HG03571 (cell line): ENCODE results near the gene MEOX1.
"Not testable (repeated sequence)": the region's sequence is repeated elsewhere in the genome, so short reads cannot be mapped to it uniquely, and the experiment has no call there.

Experiments used
- ATAC-seq: cut with Tn5 transposase; IDR thresholded peaks from one replicate; pipeline ENCODE4 v1.9.1; 2021; ENCODE audit not compliant: unreplicated experiment

MEOX1 gene

DNA sequence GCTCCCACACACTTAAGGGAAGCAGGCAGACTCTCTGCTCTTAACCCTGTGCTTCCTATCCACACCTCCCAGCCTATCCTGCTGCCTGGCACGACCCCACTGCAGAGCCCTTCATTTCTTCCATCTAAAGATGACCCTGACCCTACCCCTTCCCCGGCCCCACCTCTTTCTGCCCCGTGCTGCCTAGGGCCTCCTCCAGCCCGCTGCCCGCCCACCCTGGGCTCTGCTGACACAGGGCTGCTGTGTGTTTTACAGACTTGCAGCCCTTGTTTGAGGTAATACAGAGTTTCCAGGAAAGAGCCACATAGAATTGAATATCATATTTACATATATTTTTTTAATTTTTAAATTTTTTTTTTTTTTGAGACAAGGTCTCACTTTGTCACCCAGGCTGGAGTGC lies 42.0 kb downstream of the MEOX1 start:
- ATAC-seq: no peak

DNA sequence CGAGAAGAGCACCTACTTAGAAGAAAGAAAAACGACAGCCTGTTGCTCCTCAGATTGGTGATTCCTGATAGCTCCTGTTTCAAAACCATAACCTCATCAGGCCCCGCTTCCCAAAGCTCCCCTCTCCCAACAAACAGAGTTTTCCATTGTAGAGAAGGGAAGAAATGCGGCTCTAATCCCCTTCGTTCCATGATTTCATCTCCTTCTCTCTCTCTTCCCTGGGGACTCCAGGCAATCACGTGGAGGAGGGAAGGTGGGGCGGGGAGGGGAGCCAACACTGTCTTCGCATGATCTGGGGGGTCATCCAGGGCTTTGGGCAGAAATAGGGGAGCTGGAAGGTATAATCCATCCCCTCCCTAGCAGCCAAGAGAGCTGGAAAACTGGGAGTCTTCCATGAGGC lies 43.4 kb downstream of the MEOX1 start:
- no peak for ATAC-seq

DNA sequence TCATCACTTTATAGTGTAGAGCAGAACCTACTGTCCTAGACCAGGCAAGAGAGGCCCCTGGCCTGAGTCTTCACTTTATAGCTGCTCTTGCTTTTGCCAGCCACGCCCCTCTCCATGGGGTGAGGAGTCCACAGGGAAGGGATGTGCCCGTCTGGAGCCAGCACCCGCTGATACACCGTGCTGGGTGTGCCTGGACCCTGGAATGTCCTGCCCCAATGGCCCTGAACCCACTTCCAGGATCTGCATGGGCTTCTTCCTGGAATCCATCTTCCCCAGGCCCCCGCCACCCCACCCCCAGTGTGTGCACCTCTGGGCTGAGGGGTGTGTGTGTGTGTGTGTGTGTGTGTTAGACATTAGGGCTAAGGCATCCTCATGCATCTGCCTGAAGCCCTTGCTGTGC lies 44.9 kb downstream of the MEOX1 start:
- no peak for ATAC-seq

DNA sequence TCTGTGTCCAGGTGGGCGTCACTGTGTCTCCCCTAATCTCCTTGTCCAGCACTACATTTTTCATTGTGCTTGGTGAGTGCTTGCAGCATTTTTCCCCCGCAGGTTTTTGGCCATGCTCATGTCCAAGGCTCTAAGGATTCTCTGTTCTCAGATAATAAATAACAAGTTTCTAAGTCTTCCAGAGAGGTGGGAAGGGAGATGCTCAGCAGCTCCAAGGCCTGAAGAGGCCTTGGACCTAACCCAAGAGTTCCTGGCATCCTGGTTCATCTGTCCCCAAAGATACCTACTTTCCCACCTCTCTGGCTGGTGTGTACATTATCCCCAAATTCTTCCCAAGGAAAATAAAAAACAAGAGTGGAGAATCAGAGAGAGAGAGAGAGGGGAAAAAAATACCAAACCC lies 45.3 kb downstream of the MEOX1 start:
- ATAC-seq: no peak

DNA sequence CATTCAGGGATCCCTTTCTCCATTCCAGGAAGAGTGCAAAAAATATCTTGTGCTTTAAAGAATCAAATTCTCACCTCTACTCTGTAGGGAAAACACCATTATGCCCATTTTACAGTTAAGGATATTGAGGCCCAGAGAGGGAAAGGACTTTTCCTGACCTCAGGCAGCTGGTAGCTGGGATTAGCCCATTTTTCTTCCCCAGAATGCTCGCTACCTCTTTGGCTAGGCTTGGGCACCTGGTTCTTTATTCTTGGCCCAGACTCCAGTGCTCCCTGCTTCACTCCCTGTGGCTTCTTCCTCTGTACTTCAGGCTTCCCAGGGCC lies 45.7 kb downstream of the MEOX1 start:
- no peak for ATAC-seq

DNA sequence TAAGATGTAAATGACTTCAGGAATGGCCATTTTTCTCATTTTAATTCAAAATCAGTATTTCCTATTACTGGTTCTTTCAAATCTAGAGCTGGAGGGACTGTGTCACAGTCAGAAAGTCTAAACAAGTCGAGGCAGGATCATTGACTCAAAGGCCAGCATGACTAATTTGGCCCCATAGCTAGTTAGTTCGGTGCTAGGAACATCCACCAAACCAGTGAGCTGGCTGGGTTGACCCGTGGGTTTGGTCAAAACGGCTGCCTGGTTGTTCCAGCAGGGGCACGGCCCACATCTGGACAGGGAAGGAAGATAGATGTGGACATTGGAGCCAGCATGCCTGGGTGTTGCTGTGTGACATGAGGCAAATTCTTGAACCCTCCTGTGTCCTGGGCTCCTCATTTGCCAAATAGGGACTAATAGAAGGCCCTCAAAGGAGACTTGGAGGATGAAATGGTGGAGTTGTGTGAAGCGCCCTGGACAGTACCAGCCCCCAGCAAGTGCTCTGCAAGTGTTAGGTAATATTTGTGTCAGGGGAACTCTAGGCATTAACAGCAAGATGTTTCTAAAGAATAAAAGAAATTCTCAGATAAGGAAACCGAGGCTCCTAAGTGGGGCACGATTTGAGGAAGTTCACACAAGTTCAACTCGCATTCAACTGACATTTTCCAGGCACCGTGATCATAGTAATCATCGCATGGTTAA lies 46.2 kb downstream of the MEOX1 start:
- ATAC-seq: no peak

DNA sequence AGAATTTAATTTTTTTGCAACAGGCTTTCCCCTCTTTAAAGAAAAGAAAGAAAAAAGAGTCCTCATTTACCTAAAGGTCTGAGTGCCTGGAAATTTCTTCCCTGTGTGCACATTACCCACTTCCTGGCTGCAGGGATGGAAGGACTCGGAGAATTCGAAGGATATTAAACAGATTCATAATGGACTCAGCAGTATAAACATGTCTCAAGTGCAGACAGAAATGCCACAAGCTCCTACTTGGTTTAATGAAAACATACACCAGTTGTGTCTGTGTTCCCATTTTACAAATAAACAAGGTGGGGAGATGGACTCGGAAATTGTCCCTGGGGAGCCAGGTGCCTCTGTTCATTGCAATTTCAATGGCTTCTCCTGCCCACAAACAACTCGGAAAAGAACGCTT lies 47.2 kb downstream of the MEOX1 start:
- ATAC-seq: no peak

DNA sequence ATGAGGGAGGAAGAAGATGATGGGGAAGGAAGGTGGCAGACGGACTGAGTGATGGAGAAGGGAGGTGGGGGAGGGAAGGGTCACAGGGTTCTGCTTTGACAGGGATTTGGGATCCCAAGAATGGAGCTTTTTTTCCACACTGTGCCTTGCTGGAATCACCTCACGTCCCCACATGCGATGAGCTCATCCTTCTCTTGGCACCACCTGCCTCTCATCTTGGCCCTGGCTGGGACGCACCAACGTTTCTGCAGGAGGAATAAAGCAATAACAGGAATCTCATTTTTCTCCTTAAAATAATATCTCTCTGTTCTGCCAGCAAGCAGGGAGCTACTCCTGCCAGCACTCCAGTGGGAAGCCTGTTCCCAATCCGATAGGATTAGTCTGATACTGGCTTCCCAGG lies 47.8 kb downstream of the MEOX1 start:
- no peak for ATAC-seq

DNA sequence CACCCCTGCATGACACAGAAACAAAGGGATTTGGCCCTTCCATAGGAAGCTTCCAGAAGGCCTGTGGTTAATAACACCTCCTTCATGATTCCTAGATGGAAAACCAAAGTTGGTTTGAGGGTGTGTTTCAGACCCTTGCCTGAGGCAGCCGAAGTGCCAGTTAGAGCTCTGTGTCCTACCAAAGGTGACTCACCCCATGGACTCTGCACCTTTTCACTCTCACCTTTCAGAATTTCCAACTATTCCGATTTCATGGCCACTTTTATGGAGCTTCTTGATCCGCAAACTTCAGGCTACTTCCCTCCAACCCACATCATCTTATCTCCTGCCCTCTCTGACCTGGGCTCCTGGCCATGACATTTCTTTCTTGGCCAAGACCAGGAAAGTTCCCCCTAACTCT lies 49.2 kb downstream of the MEOX1 start:
- ATAC-seq: no peak

DNA sequence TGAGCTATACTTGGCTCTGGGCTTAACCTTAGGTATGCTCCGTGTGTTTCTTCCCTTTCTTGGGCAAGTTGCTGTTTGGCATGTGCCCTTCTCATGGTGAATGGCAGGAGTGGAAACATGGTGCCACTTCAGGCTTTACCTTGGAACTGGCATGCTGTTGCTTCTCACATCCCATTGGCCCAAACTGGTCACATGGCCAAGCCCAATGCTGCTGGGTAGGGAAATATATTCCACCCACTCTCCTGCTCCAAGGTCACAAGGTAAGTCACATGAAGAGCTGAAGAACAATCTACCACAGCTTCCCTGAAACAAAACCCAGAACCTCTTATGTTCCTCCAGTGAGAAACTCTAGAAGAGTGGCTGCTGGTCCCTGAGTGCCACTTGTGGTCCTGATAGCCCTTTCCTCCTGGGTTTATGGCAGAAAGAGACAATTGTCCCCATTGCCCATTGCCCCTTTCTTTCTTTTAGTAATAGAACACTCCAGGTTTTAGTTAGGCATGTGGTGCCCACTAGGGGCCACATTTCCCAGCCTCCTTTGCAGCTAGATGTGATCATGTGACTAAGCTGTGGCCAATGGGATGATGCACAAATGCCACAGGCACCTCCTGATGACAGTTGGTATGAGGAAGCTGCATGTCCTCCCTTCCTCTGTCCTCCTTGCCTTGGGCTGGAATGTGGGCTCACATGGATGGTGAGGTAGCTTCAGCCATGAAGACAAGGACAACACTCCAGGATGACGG lies 50.3 kb downstream of the MEOX1 start:
- ATAC-seq: no peak

DNA sequence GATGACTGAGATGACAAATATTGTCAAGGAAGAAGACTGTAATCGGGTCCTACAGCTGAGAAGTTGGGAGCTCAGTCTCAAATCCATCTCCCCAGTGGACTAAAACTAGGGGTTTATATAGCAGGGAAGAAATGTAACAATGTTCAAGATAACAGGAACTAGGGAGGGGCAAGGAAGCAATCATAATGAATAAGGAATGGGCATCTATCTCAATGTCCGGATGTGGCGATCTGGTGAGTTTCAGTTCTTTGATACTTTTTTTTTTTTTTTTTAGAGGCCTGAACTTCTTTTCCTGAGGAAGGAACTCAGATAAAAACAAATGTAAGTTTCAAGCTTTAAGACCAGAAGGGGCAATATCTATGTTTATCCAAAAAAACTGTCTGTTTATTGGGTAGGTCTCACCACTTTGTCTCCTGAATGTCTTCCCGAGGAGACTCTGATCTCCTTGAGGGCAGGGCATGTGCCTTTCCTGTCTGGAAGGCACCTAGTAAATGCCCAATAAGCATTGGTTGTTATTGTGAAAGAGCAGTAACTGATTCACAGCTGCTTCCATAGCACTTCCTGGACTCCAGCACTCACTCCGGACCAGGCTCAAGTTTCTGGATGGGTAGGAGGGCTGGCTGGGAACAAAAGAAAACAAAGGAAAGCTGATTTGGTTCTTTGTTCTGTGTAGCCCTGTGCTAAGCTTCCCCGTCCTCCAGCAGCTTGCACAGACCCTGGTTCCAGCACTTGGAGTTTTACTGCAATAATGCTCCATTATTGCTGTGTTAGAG lies 51.9 kb downstream of the MEOX1 start:
- no peak for ATAC-seq

DNA sequence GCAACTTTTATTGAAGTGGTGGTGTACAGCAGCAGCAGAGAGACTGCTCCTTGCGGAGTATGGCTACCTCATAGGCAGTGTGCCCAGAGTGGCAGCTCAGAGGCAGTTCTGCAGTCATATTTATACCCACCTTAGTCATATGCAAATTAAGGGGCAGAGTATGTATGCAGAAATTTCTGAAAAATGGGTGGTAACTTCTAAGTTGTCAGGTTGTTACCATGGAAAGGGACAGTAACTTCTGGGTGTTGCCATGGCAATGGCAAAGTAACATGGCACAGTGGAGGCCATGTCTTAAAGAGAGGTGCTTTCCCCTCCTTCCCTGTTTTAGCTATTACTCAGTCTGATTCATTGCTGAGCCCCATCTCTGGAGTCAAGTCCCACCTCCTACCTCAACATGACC lies 53.4 kb downstream of the MEOX1 start:
- no peak for ATAC-seq

DNA sequence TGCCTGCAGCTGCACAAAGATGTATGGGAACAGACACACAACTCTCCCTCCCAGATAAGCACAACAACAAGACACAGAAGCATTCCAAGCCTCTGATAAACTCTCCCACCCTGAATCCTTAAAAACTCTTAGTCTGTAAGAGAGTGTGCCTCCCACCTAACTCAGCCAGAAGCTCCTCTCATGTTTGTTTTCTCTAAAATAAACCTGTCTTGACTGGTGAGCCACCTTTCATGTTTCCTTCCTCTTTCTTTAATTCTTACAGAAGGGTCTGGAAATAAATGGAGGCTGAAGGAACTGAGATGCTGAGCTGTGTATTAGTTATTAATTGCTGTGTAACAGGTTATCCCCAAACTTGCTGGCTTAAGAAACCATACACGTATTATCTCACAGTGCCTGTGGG lies 57.2 kb downstream of the MEOX1 start:
- ATAC-seq: no peak

DNA sequence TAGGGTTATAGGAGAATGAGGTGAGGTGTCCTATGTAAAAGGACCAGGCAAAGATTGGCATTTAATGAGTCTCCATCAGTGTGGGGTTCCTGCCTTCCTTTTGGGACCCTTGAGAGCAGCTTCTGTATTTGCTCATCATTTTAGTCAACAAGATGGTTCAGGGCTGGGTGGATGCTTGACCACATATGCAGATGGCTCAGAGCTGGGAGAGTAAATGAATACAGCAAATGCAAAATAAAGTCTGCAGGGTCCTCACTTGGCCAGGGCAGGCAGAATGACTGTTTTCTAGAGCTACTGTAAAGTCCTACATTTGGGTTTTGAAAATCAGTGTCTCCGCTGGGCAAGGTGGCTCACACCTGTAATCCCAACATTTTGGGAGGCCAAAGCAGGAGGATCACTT lies 58.4 kb downstream of the MEOX1 start:
- ATAC-seq: no peak

DNA sequence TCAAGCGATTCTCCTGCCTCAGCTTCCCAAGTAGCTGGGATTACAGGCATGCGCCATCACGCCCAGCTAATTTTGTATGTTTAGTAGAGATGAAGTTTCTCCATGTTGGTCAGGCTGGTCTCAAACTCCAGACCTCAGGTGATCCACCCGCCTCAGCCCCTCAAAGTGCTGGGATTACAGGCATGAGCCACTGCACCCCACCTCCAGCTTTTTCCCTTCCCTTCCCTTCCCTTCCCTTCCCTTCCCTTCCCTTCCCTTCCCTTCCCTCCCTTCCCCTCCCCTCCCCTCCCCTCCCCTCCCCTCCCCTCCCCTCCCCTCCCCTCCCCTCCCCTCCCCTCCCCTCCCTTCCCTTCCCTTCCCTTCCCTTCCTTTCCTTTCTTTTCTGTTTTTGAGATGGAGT lies 59.2 kb downstream of the MEOX1 start:
- not testable (repeated sequence) for ATAC-seq

DNA sequence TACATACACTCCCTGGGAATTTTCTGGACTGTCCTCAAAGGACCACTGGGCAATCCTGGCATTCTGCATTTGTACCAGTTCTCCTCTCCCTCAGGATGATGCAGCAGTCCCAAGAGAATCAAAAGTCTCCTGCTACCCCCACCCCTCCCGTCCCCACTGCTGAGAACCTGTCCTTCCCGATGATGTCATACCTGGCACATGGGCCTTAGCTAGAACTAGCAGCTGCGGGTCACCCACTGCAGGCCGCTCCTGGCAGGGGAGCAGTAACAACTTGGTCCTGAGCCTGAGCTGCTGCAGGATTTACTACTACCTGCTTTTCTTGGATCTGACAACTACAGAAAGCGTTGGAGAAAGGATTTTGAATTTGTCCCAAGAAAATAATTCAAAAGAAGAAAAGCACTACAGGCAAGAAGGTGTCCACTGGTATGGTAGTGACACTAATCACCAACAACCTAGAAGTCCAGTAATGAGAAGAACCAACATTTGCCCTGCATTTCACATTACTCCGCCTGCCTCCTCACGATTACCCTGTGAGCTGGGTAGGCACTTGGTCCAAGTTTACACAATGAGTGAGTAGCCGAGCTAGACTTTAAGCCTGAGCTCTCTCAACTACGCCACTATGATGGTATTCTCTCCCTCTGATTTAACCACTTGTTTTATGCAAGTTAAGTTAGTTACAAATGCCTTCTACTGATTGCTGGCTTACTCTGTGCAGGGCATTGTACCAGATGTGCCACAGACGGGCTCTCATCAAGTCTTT lies 60.3 kb downstream of the MEOX1 start:
- no peak for ATAC-seq

DNA sequence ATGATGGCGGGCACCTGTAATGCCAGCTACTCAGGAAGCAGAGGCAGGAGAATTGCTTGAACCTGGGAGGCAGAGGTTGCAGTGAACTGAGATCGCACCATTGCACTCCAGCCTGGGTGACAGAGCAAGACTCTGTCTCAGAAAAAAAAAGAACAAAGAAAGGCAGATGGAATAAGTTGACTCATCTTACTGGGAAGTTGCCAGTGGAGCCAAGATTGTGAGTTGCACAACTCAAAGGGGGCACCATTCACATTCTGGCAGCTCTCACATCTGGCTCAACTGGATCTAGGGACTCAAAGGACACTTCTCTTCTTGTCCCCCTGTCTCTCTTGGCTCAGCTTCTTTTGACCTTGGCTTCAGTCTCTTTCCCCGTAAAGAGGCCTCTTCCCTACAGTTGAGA lies 61.9 kb downstream of the MEOX1 start:
- ATAC-seq: no peak

DNA sequence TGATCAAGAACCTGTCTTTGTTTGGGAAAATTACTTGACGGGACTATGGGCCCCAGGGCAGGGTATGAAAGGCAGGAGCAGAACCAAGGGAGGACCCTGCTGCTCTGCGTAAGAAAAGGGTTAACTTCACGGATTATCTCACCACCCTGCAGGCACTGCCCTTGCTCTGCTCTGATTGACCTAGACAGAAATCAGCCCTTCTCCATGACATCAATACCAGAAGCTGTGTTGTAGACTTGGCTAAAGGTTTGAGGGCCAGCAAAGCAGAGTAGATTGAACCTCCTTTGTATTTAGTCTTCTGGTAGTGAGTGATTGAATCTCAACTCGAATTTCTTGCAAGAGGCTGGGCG lies 62.7 kb downstream of the MEOX1 start:
- no peak for ATAC-seq

DNA sequence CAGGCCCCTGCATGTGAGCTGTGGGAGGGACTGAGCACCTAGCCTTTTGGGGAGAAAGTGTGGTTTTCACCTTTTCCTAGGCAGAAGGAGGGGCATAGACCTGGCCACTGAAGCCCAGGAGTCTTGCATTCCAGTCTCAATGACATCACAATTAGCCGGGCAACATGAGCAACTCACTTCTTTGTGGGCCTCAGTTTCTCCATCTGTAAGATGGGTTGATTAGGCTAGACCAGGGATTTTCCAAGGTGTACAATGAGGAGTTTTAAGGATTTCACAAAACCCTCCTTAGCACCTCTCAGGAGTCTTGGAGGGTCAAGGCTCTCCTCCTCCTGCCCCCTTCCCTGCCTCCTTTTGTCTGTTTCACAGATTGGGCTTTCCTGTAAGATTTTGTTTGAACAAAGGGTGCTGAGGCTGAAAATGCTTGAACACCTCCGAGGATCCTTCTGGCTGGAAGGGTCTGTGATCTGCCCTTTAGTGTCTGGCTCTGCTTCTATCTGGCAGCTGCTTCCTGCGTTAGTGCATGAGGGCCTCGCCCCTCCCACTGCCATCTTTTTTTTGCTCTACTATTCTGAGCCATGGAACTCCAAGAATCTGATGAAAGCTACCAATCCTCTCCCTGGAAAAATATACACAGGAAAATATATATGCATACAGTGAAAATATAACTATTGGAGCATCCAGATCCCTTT lies 63.2 kb downstream of the MEOX1 start:
- ATAC-seq: no peak

DNA sequence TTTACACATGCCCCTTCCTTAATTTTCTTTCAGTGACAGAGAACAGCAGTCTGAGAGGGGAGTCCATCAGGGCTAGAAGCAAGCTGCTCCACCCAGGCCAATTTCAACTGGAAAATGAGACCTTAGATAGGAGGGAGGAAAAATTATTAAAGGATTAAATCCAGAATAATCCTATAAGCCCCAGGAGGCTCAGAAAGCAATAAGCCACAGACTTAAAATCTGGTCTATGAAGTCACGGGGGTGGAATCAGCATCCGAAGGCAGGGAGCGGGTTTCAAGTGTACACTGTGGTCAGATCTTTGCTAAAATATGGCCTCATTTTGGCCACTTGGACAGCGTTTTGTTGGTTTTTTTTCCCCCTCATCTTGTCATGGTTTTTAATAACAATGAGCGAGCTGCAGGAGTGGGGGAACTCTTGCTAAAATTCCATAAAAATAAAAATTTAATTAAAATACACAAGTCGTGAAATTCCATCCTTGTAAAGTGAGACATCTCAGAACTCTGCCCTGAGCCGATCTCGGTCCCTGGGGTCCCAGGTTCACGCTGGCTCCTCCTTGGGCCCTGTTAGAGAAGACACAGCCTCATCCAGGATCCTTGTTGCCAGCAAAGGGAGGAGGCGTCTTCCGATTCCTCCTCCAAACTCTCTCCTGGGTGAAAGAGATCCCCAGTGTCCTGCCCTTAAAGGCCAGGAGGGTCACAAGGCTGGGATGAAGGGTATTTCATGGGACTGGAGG lies 63.9 kb downstream of the MEOX1 start:
- ATAC-seq: no peak
